ENCODE data around the gene KLHDC4. TPM values are rescaled to one million over a fixed set of nuclear protein-coding genes. Genes with fewer than 3 reads are reported as not detected.
"Not testable (repeated sequence)": the region's sequence is repeated elsewhere in the genome, so short reads cannot be mapped to it uniquely, and the experiment has no call there.

The KLHDC4 gene
- polyA plus RNA-seq, 4 donors: 23.7 to 28.7 (median 28.5) TPM

GRCh38 chr16:87687126-87687910 lies 78.5 kb downstream of the KLHDC4 start:
- DNase-seq (ENCODE audit: low read depth in 4 of 4, low spot score in 3 of 4): no peak

- no peak for DNase-seq (ENCODE audit: low read depth in 4 of 4, low spot score in 3 of 4)
Measured at GRCh38 chr16:87686697-87687096, 79.1 kb downstream of the KLHDC4 start.

GRCh38 chr16:87685766-87686165 lies 80.0 kb downstream of the KLHDC4 start:
- no peak for DNase-seq (ENCODE audit: low read depth in 4 of 4, low spot score in 3 of 4)

GRCh38 chr16:87685405-87685755 lies 80.4 kb downstream of the KLHDC4 start:
- DNase-seq (ENCODE audit: low read depth in 4 of 4, low spot score in 3 of 4): no peak

- DNase-seq (ENCODE audit: low read depth in 4 of 4, low spot score in 3 of 4): no peak
Measured at GRCh38 chr16:87684711-87685404, 80.9 kb downstream of the KLHDC4 start.

- DNase-seq (ENCODE audit: low read depth in 4 of 4, low spot score in 3 of 4): no peak
Measured at GRCh38 chr16:87684106-87684677, 81.6 kb downstream of the KLHDC4 start.

GRCh38 chr16:87682852-87683399 lies 82.9 kb downstream of the KLHDC4 start:
- DNase-seq (ENCODE audit: low read depth in 4 of 4, low spot score in 3 of 4): no peak

GRCh38 chr16:87681981-87682570 lies 83.7 kb downstream of the KLHDC4 start:
- no peak for DNase-seq (ENCODE audit: low read depth in 4 of 4, low spot score in 3 of 4)

GRCh38 chr16:87681051-87681602 lies 84.7 kb downstream of the KLHDC4 start:
- not testable (repeated sequence) for DNase-seq (ENCODE audit: low read depth in 4 of 4, low spot score in 3 of 4)

- no peak for DNase-seq (ENCODE audit: low read depth in 4 of 4, low spot score in 3 of 4)
Measured at GRCh38 chr16:87680272-87680644, 85.5 kb downstream of the KLHDC4 start.

GRCh38 chr16:87679593-87680271 lies 86.1 kb downstream of the KLHDC4 start:
- DNase-seq (ENCODE audit: low read depth in 4 of 4, low spot score in 3 of 4): no peak

- DNase-seq (ENCODE audit: low read depth in 4 of 4, low spot score in 3 of 4): no peak
Measured at GRCh38 chr16:87678618-87679017, 87.2 kb downstream of the KLHDC4 start.

- no peak for DNase-seq (ENCODE audit: low read depth in 4 of 4, low spot score in 3 of 4)
Measured at GRCh38 chr16:87677830-87678229, 88.0 kb downstream of the KLHDC4 start.

GRCh38 chr16:87675111-87675719 lies 90.6 kb downstream of the KLHDC4 start:
- no peak for DNase-seq (ENCODE audit: low read depth in 4 of 4, low spot score in 3 of 4)

- DNase-seq (ENCODE audit: low read depth in 4 of 4, low spot score in 3 of 4): no peak
Measured at GRCh38 chr16:87674419-87674818, 91.4 kb downstream of the KLHDC4 start.

GRCh38 chr16:87671715-87672270 lies 94.0 kb downstream of the KLHDC4 start:
- no peak for DNase-seq (ENCODE audit: low read depth in 4 of 4, low spot score in 3 of 4)

- no peak for DNase-seq (ENCODE audit: low read depth in 4 of 4, low spot score in 3 of 4)
Measured at GRCh38 chr16:87671221-87671620, 94.6 kb downstream of the KLHDC4 start.

GRCh38 chr16:87669672-87670071 lies 96.1 kb downstream of the KLHDC4 start:
- DNase-seq (ENCODE audit: low read depth in 4 of 4, low spot score in 3 of 4): no peak

GRCh38 chr16:87667946-87668345 lies 97.8 kb downstream of the KLHDC4 start:
- no peak for DNase-seq (ENCODE audit: low read depth in 4 of 4, low spot score in 3 of 4)

GRCh38 chr16:87667443-87667842 lies 98.3 kb downstream of the KLHDC4 start:
- no peak for DNase-seq (ENCODE audit: low read depth in 4 of 4, low spot score in 3 of 4)

Measured in right renal pelvis (tissue), 4 donors.